ENCODE data around the gene SCN7A. TPM values are rescaled to one million over a fixed set of nuclear protein-coding genes. Genes with fewer than 3 reads are reported as not detected.

SCN7A gene
- total and polyA plus RNA-seq, 11 donors: 2.6 to 46.3 (median 14.0) TPM

- H3K4me1 ChIP-seq: no peaks in the 10 kb centered on the region
- H3K36me3 ChIP-seq: no peaks in the 10 kb centered on the region
- intact Hi-C loops (cut with DNase I): no loop called here
- TF ChIP-seq POLR2A (IDR thresholded peaks at IDR 0.05) (no peak), CTCF (IDR thresholded peaks at IDR 0.05) (no peak)
- ATAC-seq (no peak), DNase-seq (no peak)
- H3K27me3 ChIP-seq: no peaks in the 10 kb centered on the region
- 87 to 100% (median 93%) methylated on average over 3 of the region's 3 CpGs for WGBS, 4 donors
- H3K27ac ChIP-seq: no peak overlapping the region
- no peaks in the 10 kb centered on the region for H3K9me3 ChIP-seq
- no peak overlapping the region for H3K4me3 ChIP-seq
Measured at GRCh38 chr2:166382448-166382847, 111.6 kb downstream of the SCN7A start.

GRCh38 chr2:166380615-166381014, 113.4 kb downstream of the SCN7A start:
- Histone ChIP-seq H3K4me1 (peaks cover 0 to 9% (median 0%) of the 10 kb centered on the region in 12 donors), H3K27ac (no peak overlapping the region), H3K4me3 (no peak overlapping the region), H3K27me3 (peaks cover 0 to 3% (median 0%) of the 10 kb centered on the region in 9 donors), H3K9me3 (no peaks in the 10 kb centered on the region), H3K36me3 (no peaks in the 10 kb centered on the region)
- 51 to 57% (median 55%) methylated on average over 1 of the region's 1 CpG for WGBS, 4 donors
- DNase-seq (no peak), ATAC-seq (no peak)
- intact Hi-C loops (cut with DNase I): no loop called here
- TF ChIP-seq CTCF (IDR thresholded peaks at IDR 0.05) (no peak), POLR2A (IDR thresholded peaks at IDR 0.05) (no peak)

- peaks cover 0 to 5% (median 0%) of the 10 kb centered on the region in 9 donors for H3K27me3 ChIP-seq
- no peak for TF ChIP-seq CTCF (IDR thresholded peaks at IDR 0.05)
- no peak for TF ChIP-seq POLR2A (IDR thresholded peaks at IDR 0.05)
- intact Hi-C loops (cut with DNase I): no loop called here
- DNase-seq (no peak), ATAC-seq (no peak)
- 55 to 71% (median 67%) methylated on average over 2 of the region's 2 CpGs for WGBS, 4 donors
- H3K4me3 ChIP-seq: peak overlapping the region in 5 of 12 donors; percentile 54 to 68 (median 63)
- no peaks in the 10 kb centered on the region for H3K9me3 ChIP-seq
- H3K27ac ChIP-seq: peak overlapping the region in 1 of 12 donors; percentile 62
- H3K36me3 ChIP-seq: no peaks in the 10 kb centered on the region
- H3K4me1 ChIP-seq: peaks cover 0 to 18% (median 4%) of the 10 kb centered on the region in 12 donors
Measured at GRCh38 chr2:166376873-166377272, 117.2 kb downstream of the SCN7A start.

- Histone ChIP-seq H3K9me3 (no peaks in the 10 kb centered on the region), H3K27me3 (peaks cover 0 to 5% (median 0%) of the 10 kb centered on the region in 9 donors), H3K4me3 (peak overlapping the region; percentile 33 to 69 (median 60)), H3K36me3 (no peaks in the 10 kb centered on the region), H3K4me1 (peaks cover 0 to 18% (median 4%) of the 10 kb centered on the region in 12 donors), H3K27ac (peak overlapping the region in 3 of 12 donors; percentile 10 to 62 (median 30))
- intact Hi-C loops (cut with DNase I): no loop called here
- DNase-seq: peak in 1 of 5 donors; percentile 56
- no peak for TF ChIP-seq POLR2A (IDR thresholded peaks at IDR 0.05)
- TF ChIP-seq CTCF (IDR thresholded peaks at IDR 0.05): no peak
- 8 to 14% (median 10%) methylated on average over 11 of the region's 11 CpGs for WGBS, 4 donors
- no peak for ATAC-seq
Measured at GRCh38 chr2:166376488-166376828, 117.6 kb downstream of the SCN7A start.
